Measurements from ENCODE around the gene GPC5.

DNA sequence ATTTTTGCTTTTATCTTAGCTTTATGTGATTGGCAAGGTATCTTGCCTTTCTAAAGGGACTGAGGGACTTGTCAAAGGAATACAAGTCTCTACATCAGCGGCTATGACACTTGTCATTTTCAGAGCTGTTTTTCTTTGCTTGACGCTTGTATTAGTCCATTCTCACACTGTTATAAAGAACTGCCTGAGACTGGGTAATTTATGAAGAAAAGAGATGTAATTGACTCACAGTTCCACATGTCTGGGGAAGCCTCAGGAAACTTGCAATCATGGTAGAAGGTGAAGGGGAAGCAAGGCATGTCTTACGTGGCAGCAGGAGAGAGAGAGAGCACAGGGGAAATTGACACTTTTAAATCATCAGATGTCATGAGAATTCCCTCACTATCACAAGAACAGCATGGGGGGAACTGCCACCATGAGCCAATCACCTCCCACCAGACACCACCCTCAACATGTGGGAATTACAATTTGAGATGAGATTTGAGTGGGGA is 128.2 kb downstream of the GPC5 start:
- TF ChIP-seq POLR2A (IDR thresholded peaks at IDR 0.05), result no peak
- TF ChIP-seq, protein P1, sequence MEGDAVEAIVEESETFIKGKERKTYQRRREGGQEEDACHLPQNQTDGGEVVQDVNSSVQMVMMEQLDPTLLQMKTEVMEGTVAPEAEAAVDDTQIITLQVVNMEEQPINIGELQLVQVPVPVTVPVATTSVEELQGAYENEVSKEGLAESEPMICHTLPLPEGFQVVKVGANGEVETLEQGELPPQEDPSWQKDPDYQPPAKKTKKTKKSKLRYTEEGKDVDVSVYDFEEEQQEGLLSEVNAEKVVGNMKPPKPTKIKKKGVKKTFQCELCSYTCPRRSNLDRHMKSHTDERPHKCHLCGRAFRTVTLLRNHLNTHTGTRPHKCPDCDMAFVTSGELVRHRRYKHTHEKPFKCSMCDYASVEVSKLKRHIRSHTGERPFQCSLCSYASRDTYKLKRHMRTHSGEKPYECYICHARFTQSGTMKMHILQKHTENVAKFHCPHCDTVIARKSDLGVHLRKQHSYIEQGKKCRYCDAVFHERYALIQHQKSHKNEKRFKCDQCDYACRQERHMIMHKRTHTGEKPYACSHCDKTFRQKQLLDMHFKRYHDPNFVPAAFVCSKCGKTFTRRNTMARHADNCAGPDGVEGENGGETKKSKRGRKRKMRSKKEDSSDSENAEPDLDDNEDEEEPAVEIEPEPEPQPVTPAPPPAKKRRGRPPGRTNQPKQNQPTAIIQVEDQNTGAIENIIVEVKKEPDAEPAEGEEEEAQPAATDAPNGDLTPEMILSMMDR (IDR thresholded peaks at IDR 0.05), result no peak

All from uterus (tissue), 2 donors.